ENCODE data around the gene PSMC3IP. TPM values are rescaled to one million over a fixed set of nuclear protein-coding genes. Genes with fewer than 3 reads are reported as not detected.

The PSMC3IP gene
- polyA plus RNA-seq, 1 donor (not counting 4 experiments of a cell fraction or from before 2014, with no cell fraction given), result 7.7 TPM

DNA sequence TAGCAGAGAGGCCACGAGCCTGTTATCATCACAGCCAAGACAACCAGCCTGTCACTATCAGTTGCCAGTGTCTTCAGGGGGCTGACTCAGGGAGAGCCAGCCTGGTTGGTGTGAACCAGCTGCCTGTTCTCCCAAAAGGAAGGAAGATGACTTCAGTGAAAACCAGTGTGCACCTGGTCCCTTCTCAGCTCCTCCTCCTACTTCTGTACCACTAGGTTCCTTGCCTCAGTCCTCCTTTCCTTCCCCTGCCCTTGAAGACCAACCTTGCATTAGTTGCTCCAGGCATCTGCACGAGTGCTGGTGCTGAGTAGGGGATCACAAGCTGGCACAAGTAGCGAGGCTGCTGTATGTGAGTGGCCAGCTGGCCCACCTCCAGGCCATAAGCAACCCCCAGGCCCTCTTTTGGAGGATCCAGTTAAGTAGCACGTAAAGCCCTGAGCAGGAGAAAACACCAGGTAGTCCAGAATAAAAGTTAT is 40.5 kb upstream of the PSMC3IP start:
- no peak for FAIRE-seq
- no peak overlapping the region for H2AFZ ChIP-seq (ENCODE audit: control insufficient read depth, low read length)
- dilution Hi-C loops (cut with MboI; ENCODE audit: extremely low pct_ligation_motif_present, low sequenced_read_pairs), result no loop called here
- H3K27me3 ChIP-seq (ENCODE audit: control insufficient read depth, extremely low read depth, insufficient read depth, low read length), result no peaks in the 10 kb centered on the region
- peaks cover 13% of the 10 kb centered on the region for H3K4me1 ChIP-seq (ENCODE audit: control insufficient read depth, extremely low read depth, insufficient read depth, low read length)
- H3K9me3 ChIP-seq (ENCODE audit: control insufficient read depth, low read depth, low read length), result no peaks in the 10 kb centered on the region
- H3K79me2 ChIP-seq (ENCODE audit: control insufficient read depth, insufficient read depth, low read length), result no peaks in the 10 kb centered on the region
- H3K4me3 ChIP-seq (ENCODE audit: control insufficient read depth in 2 of 3, extremely low read depth in 1 of 3, insufficient read depth in 2 of 3, low read depth in 1 of 3, low read length in 3 of 3), result no peak overlapping the region
- peaks cover 2% of the 10 kb centered on the region for H3K9me1 ChIP-seq (ENCODE audit: control insufficient read depth, extremely low read depth, insufficient read depth, low read length)
- H3K4me2 ChIP-seq (ENCODE audit: control insufficient read depth, extremely low read depth, insufficient read depth, low read depth, low read length), result no peak overlapping the region
- no peak overlapping the region for H3K9ac ChIP-seq (ENCODE audit: control insufficient read depth, extremely low read depth, insufficient read depth, low read length)
- TF ChIP-seq EZH2 (IDR thresholded peaks at IDR 0.05; ENCODE audit: low read length), result no peak
- TF ChIP-seq, protein P1, sequence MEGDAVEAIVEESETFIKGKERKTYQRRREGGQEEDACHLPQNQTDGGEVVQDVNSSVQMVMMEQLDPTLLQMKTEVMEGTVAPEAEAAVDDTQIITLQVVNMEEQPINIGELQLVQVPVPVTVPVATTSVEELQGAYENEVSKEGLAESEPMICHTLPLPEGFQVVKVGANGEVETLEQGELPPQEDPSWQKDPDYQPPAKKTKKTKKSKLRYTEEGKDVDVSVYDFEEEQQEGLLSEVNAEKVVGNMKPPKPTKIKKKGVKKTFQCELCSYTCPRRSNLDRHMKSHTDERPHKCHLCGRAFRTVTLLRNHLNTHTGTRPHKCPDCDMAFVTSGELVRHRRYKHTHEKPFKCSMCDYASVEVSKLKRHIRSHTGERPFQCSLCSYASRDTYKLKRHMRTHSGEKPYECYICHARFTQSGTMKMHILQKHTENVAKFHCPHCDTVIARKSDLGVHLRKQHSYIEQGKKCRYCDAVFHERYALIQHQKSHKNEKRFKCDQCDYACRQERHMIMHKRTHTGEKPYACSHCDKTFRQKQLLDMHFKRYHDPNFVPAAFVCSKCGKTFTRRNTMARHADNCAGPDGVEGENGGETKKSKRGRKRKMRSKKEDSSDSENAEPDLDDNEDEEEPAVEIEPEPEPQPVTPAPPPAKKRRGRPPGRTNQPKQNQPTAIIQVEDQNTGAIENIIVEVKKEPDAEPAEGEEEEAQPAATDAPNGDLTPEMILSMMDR (optimal IDR thresholded peaks at IDR 0.05 in 1 of 3, IDR thresholded peaks at IDR 0.05 in 1 of 3, conservative IDR thresholded peaks at IDR 0.05 in 1 of 3; ENCODE audit: extremely low read depth in 1 of 3, insufficient read depth in 2 of 3, low read length in 3 of 3), result no peak
- DNase-seq (ENCODE audit: low read depth, low spot score), result no peak
- peaks cover 18 to 20% of the 10 kb centered on the region in 2 experiments for H3K36me3 ChIP-seq (ENCODE audit: control insufficient read depth in 2 of 2, extremely low read depth in 1 of 2, insufficient read depth in 2 of 2, low read length in 2 of 2)
- H3K27ac ChIP-seq (ENCODE audit: control insufficient read depth, insufficient read depth, low read length), result no peak overlapping the region
- H4K20me1 ChIP-seq (ENCODE audit: control insufficient read depth, extremely low read depth, insufficient read depth, low read length), result no peaks in the 10 kb centered on the region

DNA sequence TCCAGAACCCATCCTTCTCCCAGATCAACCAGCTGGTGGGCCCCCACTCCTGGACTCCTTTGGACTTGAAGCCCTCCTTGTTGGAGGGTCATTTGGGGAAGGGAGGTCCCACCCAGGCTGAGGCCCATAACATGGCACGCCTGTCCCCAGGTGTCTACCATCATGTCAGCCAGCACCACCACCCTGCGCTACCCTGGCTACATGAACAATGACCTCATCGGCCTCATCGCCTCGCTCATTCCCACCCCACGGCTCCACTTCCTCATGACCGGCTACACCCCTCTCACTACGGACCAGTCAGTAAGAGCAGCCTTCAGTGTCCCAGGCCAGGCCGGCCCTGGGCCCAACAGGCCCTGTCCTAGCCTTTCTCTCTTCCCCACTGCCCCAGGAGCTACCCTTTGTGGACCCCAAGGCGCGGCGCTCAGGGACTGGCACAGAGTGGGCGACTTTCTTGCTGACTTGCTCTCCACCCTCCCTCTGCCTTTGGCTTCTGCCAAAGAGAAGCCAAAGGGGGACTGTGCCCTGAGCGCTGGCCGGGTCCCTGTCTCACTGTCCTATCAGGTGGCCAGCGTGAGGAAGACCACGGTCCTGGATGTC is 36.3 kb upstream of the PSMC3IP start:
- Histone ChIP-seq H3K4me1 (ENCODE audit: control insufficient read depth, extremely low read depth, insufficient read depth, low read length) (peaks cover 18% of the 10 kb centered on the region), H3K4me3 (ENCODE audit: control insufficient read depth in 2 of 3, extremely low read depth in 1 of 3, insufficient read depth in 2 of 3, low read depth in 1 of 3, low read length in 3 of 3) (no peak overlapping the region), H3K9ac (ENCODE audit: control insufficient read depth, extremely low read depth, insufficient read depth, low read length) (no peak overlapping the region), H2AFZ (ENCODE audit: control insufficient read depth, low read length) (no peak overlapping the region), H3K9me3 (ENCODE audit: control insufficient read depth, low read depth, low read length) (no peaks in the 10 kb centered on the region), H3K27ac (ENCODE audit: control insufficient read depth, insufficient read depth, low read length) (no peak overlapping the region), H3K36me3 (ENCODE audit: control insufficient read depth in 2 of 2, extremely low read depth in 1 of 2, insufficient read depth in 2 of 2, low read length in 2 of 2) (peaks cover 29 to 30% of the 10 kb centered on the region in 2 experiments), H3K27me3 (ENCODE audit: control insufficient read depth, extremely low read depth, insufficient read depth, low read length) (no peaks in the 10 kb centered on the region), H4K20me1 (ENCODE audit: control insufficient read depth, extremely low read depth, insufficient read depth, low read length) (no peaks in the 10 kb centered on the region), H3K9me1 (ENCODE audit: control insufficient read depth, extremely low read depth, insufficient read depth, low read length) (peaks cover 2% of the 10 kb centered on the region), H3K79me2 (ENCODE audit: control insufficient read depth, insufficient read depth, low read length) (peaks cover 10% of the 10 kb centered on the region), H3K4me2 (ENCODE audit: control insufficient read depth, extremely low read depth, insufficient read depth, low read depth, low read length) (no peak overlapping the region)
- no peak for FAIRE-seq
- dilution Hi-C loops (cut with MboI; ENCODE audit: extremely low pct_ligation_motif_present, low sequenced_read_pairs), result no loop called here
- no peak for TF ChIP-seq EZH2 (IDR thresholded peaks at IDR 0.05; ENCODE audit: low read length)
- TF ChIP-seq, protein P1 (optimal IDR thresholded peaks at IDR 0.05 in 1 of 3, IDR thresholded peaks at IDR 0.05 in 1 of 3, conservative IDR thresholded peaks at IDR 0.05 in 1 of 3; ENCODE audit: extremely low read depth in 1 of 3, insufficient read depth in 2 of 3, low read length in 3 of 3), result no peak
- DNase-seq (ENCODE audit: low read depth, low spot score), result no peak
